Trophoblast cell (in vitro differentiated cells and primary cell): ENCODE measurements around the gene BAIAP2.
A peak's percentile ranks its signal among the peaks of the same experiment; 100 is the strongest.

Experiments used
- DNase-seq, 2 donors: peaks; one replicate each; pipeline ENCODE4 v3.0.0-alpha.2; 2016
- H2AFZ ChIP-seq: 2 replicates; pipeline ENCODE4 v1.6.1; 2013; ENCODE audit warnings: low read length, moderate library complexity, mild to moderate bottlenecking; ENCODE audit not compliant: insufficient read depth, poor library complexity
- H2AK5ac ChIP-seq: 2 replicates; pipeline ENCODE4 v1.6.1; 2013; ENCODE audit warnings: mild to moderate bottlenecking, low read length
- H2BK120ac ChIP-seq: 2 replicates; pipeline ENCODE4 v1.6.1; 2013; ENCODE audit warnings: low read length, mild to moderate bottlenecking, moderate library complexity; ENCODE audit not compliant: insufficient read depth, poor library complexity
- H2BK12ac ChIP-seq: 2 replicates; pipeline ENCODE4 v1.6.1; 2013; ENCODE audit warnings: mild to moderate bottlenecking, low read length, moderate library complexity
- H2BK5ac ChIP-seq: 2 replicates; pipeline ENCODE4 v1.6.1; 2013; ENCODE audit warnings: low read length, low read depth, moderate library complexity, mild to moderate bottlenecking; ENCODE audit not compliant: poor library complexity
- H3K14ac ChIP-seq: 2 replicates; pipeline ENCODE4 v1.6.1; 2013; ENCODE audit warnings: mild to moderate bottlenecking, low read length
- H3K18ac ChIP-seq: 2 replicates; pipeline ENCODE4 v1.6.1; 2013; ENCODE audit warnings: mild to moderate bottlenecking, low read length
- H3K23ac ChIP-seq: 2 replicates; pipeline ENCODE4 v1.6.1; 2013; ENCODE audit warnings: low read length
- H3K27ac ChIP-seq: 2 replicates; pipeline ENCODE4 v1.5.1; 2013; ENCODE audit warnings: low read depth, mild to moderate bottlenecking, inconsistent platforms, low read length, moderate library complexity
- H3K27me3 ChIP-seq: 2 replicates; pipeline ENCODE4 v1.6.1; 2013; ENCODE audit warnings: inconsistent platforms, mild to moderate bottlenecking, low read length, moderate library complexity; ENCODE audit not compliant: insufficient read depth
- H3K36me3 ChIP-seq, 2 experiments: 1 replicate in 1 of 2; 2 replicates in 1 of 2; pipeline ENCODE4 v1.6.1; 2013; ENCODE audit warnings: low read length in 2 of 2, mild to moderate bottlenecking in 2 of 2, moderate library complexity in 1 of 2; ENCODE audit not compliant: insufficient read depth in 2 of 2, control insufficient read depth in 1 of 2
- H3K4ac ChIP-seq: 2 replicates; pipeline ENCODE4 v1.6.1; 2013; ENCODE audit warnings: low read depth, mild to moderate bottlenecking, low read length, moderate library complexity
- H3K4me1 ChIP-seq, 2 experiments: 1 replicate in 1 of 2; 2 replicates in 1 of 2; pipeline ENCODE4 v1.6.1; 2013; ENCODE audit warnings: low read length in 2 of 2, mild to moderate bottlenecking in 2 of 2, moderate library complexity in 1 of 2; ENCODE audit not compliant: insufficient read depth in 2 of 2, control insufficient read depth in 1 of 2
- H3K4me2 ChIP-seq: 2 replicates; pipeline ENCODE4 v1.6.1; 2013; ENCODE audit warnings: inconsistent platforms, mild to moderate bottlenecking, low read length, moderate library complexity
- H3K4me3 ChIP-seq: 2 replicates; pipeline ENCODE4 v1.5.1; 2013; ENCODE audit warnings: mild to moderate bottlenecking, low read depth, low read length, inconsistent platforms
- H3K79me1 ChIP-seq: one replicate; pipeline ENCODE4 v1.6.1; 2013; ENCODE audit warnings: low read length
- H3K79me2 ChIP-seq: 2 replicates; pipeline ENCODE4 v1.6.1; 2013; ENCODE audit warnings: low read length, mild to moderate bottlenecking; ENCODE audit not compliant: control insufficient read depth, insufficient read depth, poor library complexity
- H3K9ac ChIP-seq: 2 replicates; pipeline ENCODE4 v1.6.1; 2013; ENCODE audit warnings: mild to moderate bottlenecking, low read length
- H3K9me3 ChIP-seq: 2 replicates; pipeline ENCODE4 v1.6.1; 2013; ENCODE audit warnings: low read depth, mild to moderate bottlenecking, control low read depth, inconsistent platforms, low read length; ENCODE audit not compliant: insufficient read depth
- H4K12ac ChIP-seq: 2 replicates; pipeline ENCODE4 v1.6.1; 2013; ENCODE audit warnings: low read depth, mild to moderate bottlenecking, low read length, moderate library complexity
- H4K8ac ChIP-seq: 2 replicates; pipeline ENCODE4 v1.6.1; 2013; ENCODE audit warnings: low read depth, mild to moderate bottlenecking, low read length, moderate library complexity
- H4K91ac ChIP-seq: one replicate; pipeline ENCODE4 v1.6.1; 2013; ENCODE audit warnings: low read depth, mild to moderate bottlenecking, low read length, moderate library complexity
- WGBS: extraction: QIAGEN DNeasy Blood & Tissue Kit; methylation state at CpG from one replicate; pipeline ENCODE4 v1.1.7; 2013; ENCODE audit warnings: missing lambda C conversion rate; ENCODE audit not compliant: insufficient read length, insufficient coverage; ENCODE audit errors: extremely low coverage; 5-methylcytosine and 5-hydroxymethylcytosine counted together

Gene BAIAP2

DNA sequence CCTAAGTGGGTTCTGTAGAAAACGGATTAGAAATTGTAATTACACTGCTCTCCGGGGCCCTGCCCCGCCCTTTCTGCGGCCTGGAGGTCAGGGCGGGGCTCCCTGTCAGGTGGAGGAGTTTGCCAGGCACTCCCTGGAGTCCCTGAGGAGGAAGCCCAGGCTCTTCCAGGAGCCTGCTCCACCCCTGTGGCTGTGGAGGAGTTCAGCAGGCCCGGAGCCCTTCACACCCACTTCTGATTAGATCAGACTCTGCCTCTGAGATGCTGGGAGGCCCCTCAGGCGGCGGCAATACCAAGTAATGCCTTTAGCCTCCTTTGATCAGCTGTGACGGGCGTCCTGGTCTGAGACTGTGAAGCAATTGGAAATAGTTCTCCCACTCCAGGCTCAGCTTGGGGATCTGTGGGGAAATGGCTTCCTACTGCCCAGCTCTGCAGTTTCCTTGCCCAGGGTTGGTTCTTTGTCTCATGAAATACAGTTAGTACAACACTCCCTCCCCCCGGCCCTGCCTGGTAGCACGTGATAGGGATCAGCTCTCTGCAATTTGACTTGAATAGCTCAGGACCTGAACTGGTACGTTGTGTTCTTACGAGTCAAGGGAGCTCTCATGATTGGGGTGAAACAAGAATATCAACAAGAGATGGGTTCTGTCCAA lies 22.3 kb downstream of the BAIAP2 start:
- Histone ChIP-seq H3K14ac (peak overlapping the region; percentile 54), H3K79me2 (peaks cover 1% of the 10 kb centered on the region), H3K18ac (no peak overlapping the region), H3K4ac (peak overlapping the region; percentile 57), H3K79me1 (peaks cover 5% of the 10 kb centered on the region), H3K9ac (no peak overlapping the region), H3K4me1 (peaks cover 20 to 21% of the 10 kb centered on the region in 2 experiments), H2BK120ac (peak overlapping the region; percentile 64), H2AFZ (no peak overlapping the region), H3K4me2 (peak overlapping the region; percentile 9), H4K12ac (no peak overlapping the region), H4K91ac (peak overlapping the region; percentile 11), H2AK5ac (no peak overlapping the region), H4K8ac (peak overlapping the region; percentile 55), H2BK5ac (no peak overlapping the region), H3K27ac (peak overlapping the region; percentile 39), H3K4me3 (no peak overlapping the region), H3K23ac (no peak overlapping the region), H3K36me3 (peaks cover 30 to 37% of the 10 kb centered on the region in 2 experiments), H2BK12ac (peak overlapping the region; percentile 68), H3K27me3 (no peaks in the 10 kb centered on the region), H3K9me3 (peaks cover 3% of the 10 kb centered on the region)
- DNase-seq = peak; percentile 97
- no CpG with 5 or more reads among the region's 14 CpGs for WGBS

DNA sequence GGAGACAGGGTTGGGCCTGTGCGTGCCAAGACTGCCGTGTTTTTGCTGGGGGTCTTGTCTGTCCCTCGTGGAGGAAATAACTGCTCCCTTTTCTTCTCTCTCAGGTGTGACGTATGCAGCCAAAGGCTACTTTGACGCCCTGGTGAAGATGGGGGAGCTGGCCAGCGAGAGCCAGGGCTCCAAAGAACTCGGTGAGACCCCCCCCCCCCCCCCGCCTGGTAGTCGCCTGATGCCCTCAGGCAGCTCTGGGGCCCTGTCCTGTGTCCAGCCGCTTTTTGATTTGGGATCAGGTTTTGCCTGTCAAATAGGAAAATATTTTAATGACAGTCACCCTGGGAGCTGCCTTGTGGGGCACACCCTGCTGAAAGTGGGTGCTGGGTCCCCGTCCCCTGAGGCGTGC lies 22.8 kb downstream of the BAIAP2 start:
- Histone ChIP-seq H2AFZ (no peak overlapping the region), H4K8ac (peak overlapping the region; percentile 55), H3K4me2 (peak overlapping the region; percentile 9), H3K27me3 (no peaks in the 10 kb centered on the region), H4K12ac (no peak overlapping the region), H3K79me2 (peaks cover 1% of the 10 kb centered on the region), H2AK5ac (no peak overlapping the region), H3K18ac (peak overlapping the region; percentile 69), H3K9ac (no peak overlapping the region), H4K91ac (peak overlapping the region; percentile 11), H2BK120ac (peak overlapping the region; percentile 64), H3K23ac (no peak overlapping the region), H2BK5ac (peak overlapping the region; percentile 42), H3K27ac (peak overlapping the region; percentile 39), H2BK12ac (peak overlapping the region; percentile 68), H3K36me3 (peaks cover 30 to 40% of the 10 kb centered on the region in 2 experiments), H3K9me3 (peaks cover 3% of the 10 kb centered on the region), H3K4me3 (no peak overlapping the region), H3K4me1 (peaks cover 20 to 21% of the 10 kb centered on the region in 2 experiments), H3K14ac (peak overlapping the region; percentile 54), H3K79me1 (peaks cover 5% of the 10 kb centered on the region), H3K4ac (peak overlapping the region; percentile 57)
- WGBS = no CpG with 5 or more reads among the region's 12 CpGs
- DNase-seq = no peak

DNA sequence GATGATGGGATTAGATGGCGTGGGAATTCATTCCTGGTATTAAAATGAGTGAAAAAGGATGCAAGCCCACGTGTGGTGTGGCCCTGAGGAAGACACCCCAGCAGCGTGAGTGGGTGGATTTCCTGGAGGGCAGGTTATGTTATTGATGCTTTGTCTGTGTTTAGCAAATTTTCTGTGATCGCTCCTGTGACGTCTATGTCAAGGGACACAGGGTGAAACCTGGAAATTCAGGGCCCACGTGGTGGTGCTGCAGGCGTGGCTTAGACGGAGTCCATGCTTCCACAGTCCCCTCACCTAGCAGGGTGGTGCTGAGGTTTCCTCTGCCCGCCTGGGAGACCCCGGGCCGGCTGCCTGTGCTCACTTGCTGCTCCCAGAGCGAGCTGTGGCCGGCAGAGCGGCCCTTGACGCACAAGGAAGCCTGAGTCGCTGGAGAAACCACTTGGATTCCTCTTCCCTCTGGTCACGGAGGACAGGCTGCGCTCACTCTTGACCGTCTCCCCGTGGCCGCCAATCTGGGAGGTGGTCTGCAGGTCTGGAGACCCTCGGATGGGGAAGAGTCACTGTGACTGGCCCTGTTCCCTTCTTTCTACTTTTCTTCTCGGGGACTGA lies 23.4 kb downstream of the BAIAP2 start:
- H3K4me1 ChIP-seq = peaks cover 20 to 21% of the 10 kb centered on the region in 2 experiments
- no peak overlapping the region for H3K23ac ChIP-seq
- no peaks in the 10 kb centered on the region for H3K27me3 ChIP-seq
- peak overlapping the region; percentile 64 for H2BK120ac ChIP-seq
- H3K18ac ChIP-seq = peak overlapping the region; percentile 69
- H4K8ac ChIP-seq = peak overlapping the region; percentile 3
- H2BK12ac ChIP-seq = peak overlapping the region; percentile 53
- H3K79me1 ChIP-seq = peaks cover 5% of the 10 kb centered on the region
- no CpG with 5 or more reads among the region's 23 CpGs for WGBS
- peaks cover 1% of the 10 kb centered on the region for H3K79me2 ChIP-seq
- no peak overlapping the region for H3K4me2 ChIP-seq
- no peak for DNase-seq
- peak overlapping the region; percentile 11 for H4K91ac ChIP-seq
- no peak overlapping the region for H3K9ac ChIP-seq
- no peak overlapping the region for H2AK5ac ChIP-seq
- peaks cover 30 to 45% of the 10 kb centered on the region in 2 experiments for H3K36me3 ChIP-seq
- H2BK5ac ChIP-seq = no peak overlapping the region
- H3K4ac ChIP-seq = no peak overlapping the region
- H2AFZ ChIP-seq = peak overlapping the region; percentile 39
- peak overlapping the region; percentile 21 for H3K14ac ChIP-seq
- H3K27ac ChIP-seq = no peak overlapping the region
- no peak overlapping the region for H4K12ac ChIP-seq
- peaks cover 3% of the 10 kb centered on the region for H3K9me3 ChIP-seq
- no peak overlapping the region for H3K4me3 ChIP-seq

DNA sequence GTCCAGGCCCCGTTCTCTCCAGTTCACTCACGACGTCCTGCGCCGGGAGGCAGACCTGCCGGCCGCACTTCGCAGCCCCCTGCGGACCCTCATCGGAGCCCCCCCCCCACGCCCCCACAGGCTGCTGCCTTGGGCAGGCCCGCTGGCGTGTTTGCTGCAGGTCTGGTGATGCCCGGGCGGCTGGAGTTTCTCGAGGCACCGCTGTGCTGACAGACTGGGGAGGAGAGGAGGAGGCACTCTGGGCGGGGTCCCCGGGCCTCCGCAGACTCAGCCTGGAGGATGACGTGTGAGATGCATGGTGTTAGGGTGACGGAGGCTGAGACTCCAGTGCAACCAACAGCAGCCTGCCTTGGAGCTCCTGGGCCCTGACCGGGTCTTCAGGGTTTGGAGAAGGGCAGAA lies 24.1 kb downstream of the BAIAP2 start:
- Histone ChIP-seq H3K4ac (no peak overlapping the region), H3K36me3 (peaks cover 30 to 48% of the 10 kb centered on the region in 2 experiments), H3K18ac (no peak overlapping the region), H2BK5ac (no peak overlapping the region), H3K9me3 (peaks cover 3% of the 10 kb centered on the region), H2AFZ (no peak overlapping the region), H3K4me2 (no peak overlapping the region), H4K12ac (no peak overlapping the region), H2BK12ac (no peak overlapping the region), H2AK5ac (no peak overlapping the region), H3K4me1 (peaks cover 21 to 26% of the 10 kb centered on the region in 2 experiments), H3K14ac (no peak overlapping the region), H4K8ac (no peak overlapping the region), H3K23ac (no peak overlapping the region), H4K91ac (no peak overlapping the region), H3K4me3 (no peak overlapping the region), H3K79me1 (peaks cover 7% of the 10 kb centered on the region), H3K9ac (no peak overlapping the region), H3K27ac (no peak overlapping the region), H3K27me3 (no peaks in the 10 kb centered on the region), H3K79me2 (peaks cover 1% of the 10 kb centered on the region), H2BK120ac (no peak overlapping the region)
- no CpG with 5 or more reads among the region's 23 CpGs for WGBS
- DNase-seq = no peak
